H1 (cell line): Measurements from ENCODE around the gene CNKSR2.

Source experiments
- BRCA1 ChIP-seq: IDR thresholded peaks from 2 replicates; pipeline ENCODE4 v1.6.1; 2012; ENCODE audit warnings: low read depth, low read length, improper control_type of control experiment
- POLR2A ChIP-seq, 2 experiments: IDR thresholded peaks; 1 replicate in 1 of 2; 2 replicates in 1 of 2; pipeline ENCODE4 v1.6.1; 2011; ENCODE audit warnings: low read depth in 2 of 2, low read length in 2 of 2, mild to moderate bottlenecking in 2 of 2; ENCODE audit errors: control extremely low read depth in 1 of 2
- TAF1 ChIP-seq: IDR thresholded peaks from 2 replicates; pipeline ENCODE4 v1.6.1; 2011; ENCODE audit warnings: mild to moderate bottlenecking, low read depth, low read length
- TBP ChIP-seq: IDR thresholded peaks from 2 replicates; pipeline ENCODE4 v1.6.1; 2011; ENCODE audit warnings: low read depth, low read length, improper control_type of control experiment

GRCh38 chrX:21524008-21524407 is 149.8 kb downstream of the CNKSR2 start:
- TF ChIP-seq POLR2A (IDR thresholded peaks at IDR 0.05; ENCODE audit: control extremely low read depth in 1 of 2, low read depth in 2 of 2, low read length in 2 of 2) (no peak), TAF1 (no peak), BRCA1 (no peak), TBP (no peak)
